ENCODE results near the gene MOB4. TPM values are rescaled to one million over a fixed set of nuclear protein-coding genes. Genes with fewer than 3 reads are reported as not detected.
"Not testable (repeated sequence)": the region's sequence is repeated elsewhere in the genome, so short reads cannot be mapped to it uniquely, and the experiment has no call there.

MOB4 gene
- polyA plus RNA-seq, 3 donors = 47.0 to 58.3 (median 57.9) TPM

DNA sequence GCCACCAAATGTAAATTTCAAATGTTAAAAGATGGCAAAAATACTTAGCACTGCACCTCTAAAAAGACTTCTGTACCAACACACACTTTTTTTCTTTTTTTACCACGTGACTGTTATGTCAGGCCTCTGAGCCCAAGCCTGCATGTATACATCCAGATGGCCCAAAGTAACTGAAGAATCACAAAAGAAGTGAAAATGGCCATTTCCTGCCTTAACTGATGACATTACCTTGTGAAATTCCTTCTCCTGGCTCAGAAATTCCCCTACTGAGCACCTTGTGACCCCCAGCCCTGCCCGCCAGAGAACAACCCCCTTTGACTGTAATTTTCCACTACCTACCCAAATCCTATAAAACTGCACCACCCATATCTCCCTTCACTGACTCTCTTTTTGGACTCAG is 62.4 kb downstream of the MOB4 start:
- DNase-seq (ENCODE audit: low read depth in 3 of 3, low spot score in 2 of 3) = not testable (repeated sequence)

DNA sequence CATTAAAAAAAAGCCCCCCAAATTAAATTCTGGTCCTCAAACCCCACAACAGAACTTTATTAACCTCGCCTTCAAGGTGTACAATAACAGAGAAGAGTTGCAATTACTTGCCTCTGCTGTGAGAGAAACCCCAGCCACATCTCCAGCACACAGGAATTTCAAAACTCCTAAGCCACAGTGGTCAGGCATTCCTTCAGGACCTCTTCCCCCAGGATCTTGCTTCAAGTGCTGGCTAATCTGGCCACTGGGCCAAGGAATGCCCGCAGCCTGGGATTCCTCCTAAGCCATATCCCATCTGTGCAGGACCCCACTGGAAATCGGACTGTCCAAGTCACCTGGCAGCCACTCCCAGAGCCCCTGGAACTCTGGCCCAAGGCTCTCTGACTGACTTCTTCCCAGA is 64.3 kb downstream of the MOB4 start:
- not testable (repeated sequence) for DNase-seq (ENCODE audit: low read depth in 3 of 3, low spot score in 2 of 3)

DNA sequence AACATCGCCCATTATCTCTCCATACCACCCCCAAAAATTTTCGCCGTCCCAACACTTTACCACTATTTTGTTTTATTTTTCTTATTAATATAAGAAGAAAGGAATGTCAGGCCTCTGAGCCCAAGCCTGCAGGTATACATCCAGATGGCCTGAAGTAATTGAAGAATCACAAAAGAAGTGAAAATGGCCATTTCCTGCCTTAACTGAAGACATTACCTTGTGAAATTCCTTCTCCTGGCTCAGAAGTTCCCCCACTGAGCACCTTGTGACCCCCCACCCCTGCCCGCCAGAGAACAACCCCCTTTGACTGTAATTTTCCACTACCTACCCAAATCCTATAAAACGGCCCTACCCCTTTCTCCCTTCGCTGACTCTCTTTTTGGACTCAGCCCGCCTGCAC is 71.4 kb downstream of the MOB4 start:
- not testable (repeated sequence) for DNase-seq (ENCODE audit: low read depth in 3 of 3, low spot score in 2 of 3)

DNA sequence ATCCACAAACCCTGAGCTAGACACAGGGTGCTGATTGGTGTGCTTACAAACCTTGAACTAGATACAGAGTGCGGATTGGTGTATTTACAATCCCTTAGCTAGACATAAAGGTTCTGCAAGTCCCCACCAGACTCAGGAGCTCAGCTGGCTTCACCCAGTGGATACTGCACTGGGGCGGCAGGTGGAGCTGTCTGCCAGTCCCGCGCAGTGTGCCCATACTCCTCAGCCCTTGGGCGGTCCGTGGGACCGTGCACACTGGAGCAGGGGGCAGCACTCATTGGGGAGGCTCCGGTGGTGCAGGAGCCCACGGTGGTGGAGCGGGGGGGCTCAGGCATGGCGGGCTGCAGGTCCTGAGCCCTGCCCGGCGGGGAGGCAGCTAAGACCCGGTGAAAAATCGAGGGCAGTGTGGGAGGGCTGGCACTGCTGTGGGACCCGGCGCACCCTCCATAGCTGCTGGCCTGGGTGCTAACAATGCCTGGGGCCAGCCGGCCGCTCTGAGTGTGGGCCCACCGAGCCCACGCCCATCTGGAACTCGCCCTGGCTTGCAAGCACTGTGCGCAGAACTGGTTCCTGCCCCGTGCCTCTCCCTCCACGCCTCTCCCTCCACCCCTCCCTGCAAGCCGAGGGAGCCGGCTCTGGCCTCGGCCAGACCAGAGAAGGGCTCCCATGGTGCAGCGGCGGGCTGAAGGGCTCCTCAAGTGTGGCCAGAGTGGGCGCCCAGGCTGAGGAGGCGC is 75.6 kb downstream of the MOB4 start:
- no peak for DNase-seq (ENCODE audit: low read depth in 3 of 3, low spot score in 2 of 3)

DNA sequence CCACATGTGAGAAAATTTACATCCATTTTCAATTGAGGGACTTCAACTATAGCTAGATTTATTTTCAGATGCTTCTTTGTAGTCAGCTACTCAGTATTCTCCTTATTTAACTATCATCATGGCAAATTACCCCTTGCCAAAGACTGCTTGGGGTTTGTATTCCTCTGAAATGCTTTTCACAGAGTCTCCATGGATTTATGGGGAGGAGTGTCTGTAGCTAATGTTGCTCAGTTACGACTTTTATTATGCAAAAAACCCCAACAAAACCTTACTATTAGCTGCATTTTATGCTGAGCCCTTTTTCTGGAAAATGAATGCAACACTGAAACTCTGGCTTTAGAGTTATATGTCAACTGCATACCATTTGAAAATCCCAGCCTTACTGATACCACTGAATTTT is 80.9 kb downstream of the MOB4 start:
- no peak for DNase-seq (ENCODE audit: low read depth in 3 of 3, low spot score in 2 of 3)

DNA sequence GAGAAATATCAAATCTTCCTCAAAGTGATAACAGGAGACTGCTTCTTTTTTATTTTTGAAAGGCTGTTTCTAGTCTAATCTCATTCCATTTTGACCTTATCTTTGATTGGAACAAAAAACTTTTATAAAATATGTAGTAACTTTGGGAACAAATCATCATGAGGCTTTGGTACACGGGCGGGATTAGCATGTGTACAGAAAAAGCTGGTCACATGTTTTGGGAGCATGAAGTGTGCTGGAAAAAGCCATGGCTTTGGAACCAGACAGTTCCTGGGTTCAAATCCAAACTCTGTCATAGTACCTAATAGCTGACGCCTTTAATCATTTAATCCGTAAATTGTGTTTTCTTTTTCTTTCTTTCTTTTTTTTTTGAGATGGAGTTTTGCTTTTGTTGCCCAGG is 81.3 kb downstream of the MOB4 start:
- no peak for DNase-seq (ENCODE audit: low read depth in 3 of 3, low spot score in 2 of 3)

DNA sequence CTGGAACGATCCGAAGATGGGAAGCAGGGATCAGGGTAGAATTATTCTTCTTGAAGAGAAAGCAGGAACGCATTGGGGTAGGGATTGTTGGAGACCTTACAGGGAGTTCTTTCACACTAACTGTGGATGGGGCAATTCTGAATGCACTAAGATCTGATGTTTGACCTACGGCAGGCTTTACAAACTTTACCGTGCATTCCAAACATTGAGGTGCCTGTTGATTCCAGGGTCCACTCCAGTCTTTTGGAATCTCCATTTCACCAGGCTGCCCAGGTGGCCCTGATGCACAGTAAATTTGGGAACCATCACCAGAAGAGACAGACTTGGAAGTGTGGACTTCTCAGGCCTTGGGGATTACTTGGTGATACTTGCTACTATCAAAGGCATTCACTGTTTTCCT is 82.6 kb downstream of the MOB4 start:
- DNase-seq (ENCODE audit: low read depth in 3 of 3, low spot score in 2 of 3) = no peak

DNA sequence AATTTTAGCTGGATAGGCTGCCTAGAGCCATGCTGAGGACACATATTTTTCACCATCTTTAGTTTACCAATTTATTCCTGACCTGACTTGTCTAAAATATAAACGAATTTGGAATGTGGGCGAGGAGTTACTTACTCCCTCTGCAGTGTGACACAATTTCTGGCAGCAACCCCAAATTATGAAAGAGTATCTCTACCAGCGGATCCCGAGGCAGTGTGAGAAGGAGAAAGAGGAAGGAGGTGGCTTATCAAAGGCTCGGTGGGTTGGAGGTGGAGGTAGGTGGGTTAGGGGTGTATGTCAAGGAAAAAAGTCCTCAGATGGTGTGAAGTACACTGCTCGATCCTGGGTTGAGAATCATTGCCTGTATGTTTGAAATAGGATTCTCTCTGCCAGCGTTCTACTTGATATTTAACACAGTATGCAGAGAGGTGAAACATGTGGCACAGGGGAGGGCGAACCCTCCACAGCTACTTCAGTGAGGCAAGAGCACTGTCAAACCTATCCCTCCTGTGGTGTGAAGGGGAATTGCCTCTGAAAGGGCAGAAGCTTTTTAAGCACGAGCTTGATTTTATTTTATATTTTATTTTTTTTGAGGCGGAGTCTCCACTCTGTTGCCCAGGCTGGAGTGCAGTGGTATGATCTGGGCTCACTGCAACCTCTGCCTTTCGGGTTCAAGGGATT is 83.6 kb downstream of the MOB4 start:
- no peak for DNase-seq (ENCODE audit: low read depth in 3 of 3, low spot score in 2 of 3)

DNA sequence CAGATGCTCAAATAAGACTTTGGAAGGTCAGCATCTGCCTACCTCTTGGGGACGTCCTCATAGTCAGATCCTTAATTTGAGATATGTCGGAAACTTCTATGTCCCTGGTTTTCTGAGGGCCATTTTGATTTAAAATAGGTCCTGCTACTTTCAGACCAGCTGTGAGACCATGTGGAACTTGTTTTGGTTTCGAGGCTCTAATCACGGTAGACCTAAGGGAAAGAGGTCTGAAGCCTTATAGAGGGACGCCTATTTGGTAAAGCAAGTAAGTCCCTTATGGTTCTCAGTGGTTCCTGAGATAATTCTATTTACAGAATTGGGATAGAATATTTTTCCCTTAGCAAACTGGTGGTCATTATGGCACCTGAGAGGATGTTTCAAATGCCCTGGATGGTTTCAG is 84.4 kb downstream of the MOB4 start:
- DNase-seq (ENCODE audit: low read depth in 3 of 3, low spot score in 2 of 3) = no peak

DNA sequence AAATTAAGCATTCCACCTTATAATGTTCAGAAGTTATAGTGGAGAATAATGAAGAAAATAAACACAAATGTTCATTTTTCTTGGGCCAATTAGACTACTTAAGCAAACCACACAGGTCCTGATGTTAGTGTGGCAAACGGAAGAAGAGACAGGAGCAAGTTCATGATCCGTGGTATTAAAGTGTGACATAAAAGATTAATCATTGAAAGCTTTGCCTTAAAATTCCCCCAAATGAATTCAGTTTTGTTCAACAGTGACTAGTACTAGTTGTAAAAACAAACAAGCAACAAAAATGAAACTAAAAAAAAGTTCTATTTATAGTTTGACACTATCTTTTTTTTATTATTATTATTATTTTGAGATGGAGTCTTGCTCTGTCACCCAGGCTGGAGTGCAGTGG is 85.9 kb downstream of the MOB4 start:
- no peak for DNase-seq (ENCODE audit: low read depth in 3 of 3, low spot score in 2 of 3)

Other genes with a start within 250 kb of the MOB4 start
- gene ANKRD44, start 205.3 kb upstream of the MOB4 start, polyA plus RNA-seq (ENCODE audit: insufficient read length in 3 of 3) = 10 to 100 TPM in 1 of 3 donors, 1 to 10 TPM in 2; 9.6 to 10.5 (median 9.8) TPM
- 100 to 1,000 TPM; 625 to 703 (median 690) TPM for gene SF3B1, start 81.0 kb upstream of the MOB4 start, polyA plus RNA-seq (ENCODE audit: insufficient read length in 3 of 3)
- 10 to 100 TPM; 20.6 to 20.8 (median 20.8) TPM for gene COQ10B, start 62.5 kb upstream of the MOB4 start, polyA plus RNA-seq (ENCODE audit: insufficient read length in 3 of 3)
- gene HSPD1, start 16.2 kb upstream of the MOB4 start, polyA plus RNA-seq (ENCODE audit: insufficient read length in 3 of 3) = 100 to 1,000 TPM; 650 to 685 (median 650) TPM
- gene HSPE1, start 15.7 kb upstream of the MOB4 start, polyA plus RNA-seq (ENCODE audit: insufficient read length in 3 of 3) = 100 to 1,000 TPM; 312 to 330 (median 325) TPM
- gene RFTN2, start 159.5 kb downstream of the MOB4 start, polyA plus RNA-seq (ENCODE audit: insufficient read length in 3 of 3) = 10 to 100 TPM; 19.2 to 24.8 (median 21.4) TPM
- 1 to 10 TPM; 7.1 to 8.1 (median 7.9) TPM for gene MARS2, start 189.3 kb downstream of the MOB4 start, polyA plus RNA-seq (ENCODE audit: insufficient read length in 3 of 3)